Omental fat pad (tissue), 4 donors: ENCODE results near the gene PLEKHM3. TPM values are rescaled to one million over a fixed set of nuclear protein-coding genes. Genes with fewer than 3 reads are reported as not detected.
A peak's percentile ranks its signal among the peaks of the same experiment; 100 is the strongest.

Source experiments
- ATAC-seq: fragments of 150-250 bp; one replicate; pipeline ENCODE4 v1.9.1; 2016; ENCODE audit warnings: mild to moderate bottlenecking, moderate library complexity; ENCODE audit not compliant: low FRiP score
- DNase-seq: peaks from one replicate; pipeline ENCODE4 v3.0.0-alpha.2; 2019; ENCODE audit warnings: low spot score
- CTCF ChIP-seq, 3 donors: fragments of 450-650 bp; IDR thresholded peaks; one replicate each; pipeline ENCODE4 v1.5.1; 2016 to 2017; ENCODE audit warnings: antibody characterized with exemption in 3 of 3, mild to moderate bottlenecking in 3 of 3, moderate library complexity in 2 of 3
- total RNA-seq, 4 donors: library from RNA; depleted of rRNA; stranded (reverse); fragments of >200 nt; gene quantifications; one replicate each; pipeline ENCODE4 v1.1.0, GENCODE V29; 2016

Gene PLEKHM3
- total RNA-seq, 4 donors from 2014 or later, result 14.1 to 31.4 (median 24.2) TPM

GRCh38 chr2:207848545-207848928 lies 176.8 kb downstream of the PLEKHM3 start:
- TF ChIP-seq CTCF (IDR thresholded peaks at IDR 0.05), result no peak
- no peak for ATAC-seq

GRCh38 chr2:207847807-207848544 lies 177.4 kb downstream of the PLEKHM3 start:
- DNase-seq (no peak), ATAC-seq (peak; percentile 37)
- TF ChIP-seq CTCF (IDR thresholded peaks at IDR 0.05), result no peak

More at GRCh38 chr2:207848545-207848928, 176.8 kb downstream of the PLEKHM3 start:
- DNase-seq, result no peak

- no peak for ATAC-seq
- TF ChIP-seq CTCF (IDR thresholded peaks at IDR 0.05), result no peak
- DNase-seq, result no peak
Measured at GRCh38 chr2:207847098-207847806, 178.1 kb downstream of the PLEKHM3 start.

GRCh38 chr2:207845202-207845864 lies 180.0 kb downstream of the PLEKHM3 start:
- ATAC-seq (no peak), DNase-seq (no peak)
- TF ChIP-seq CTCF (IDR thresholded peaks at IDR 0.05), result no peak

GRCh38 chr2:207844648-207845047 lies 180.7 kb downstream of the PLEKHM3 start:
- TF ChIP-seq CTCF (IDR thresholded peaks at IDR 0.05), result no peak
- DNase-seq (no peak), ATAC-seq (no peak)

GRCh38 chr2:207840101-207840500 lies 185.2 kb downstream of the PLEKHM3 start:
- DNase-seq (no peak), ATAC-seq (no peak)
- no peak for TF ChIP-seq CTCF (IDR thresholded peaks at IDR 0.05)
